ENCODE measurements around the gene CEP104. TPM values are rescaled to one million over a fixed set of nuclear protein-coding genes. Genes with fewer than 3 reads are reported as not detected.
A peak's percentile ranks its signal among the peaks of the same experiment; 100 is the strongest.

The CEP104 gene
- total and polyA plus RNA-seq, 9 of the 15 experiments (the other 6 are each of a cell fraction or from before 2014, with no cell fraction given), result 11.2 to 63.4 (median 42.6) TPM

- no peak for TF ChIP-seq ERF (CRISPR knock-in tag; IDR thresholded peaks at IDR 0.05)
- TF ChIP-seq ZBTB7A (IDR thresholded peaks at IDR 0.05; ENCODE audit: borderline replicate concordance, control insufficient read depth, low read depth, low read length), result peak; percentile 70; the same call in 1 of the 2 replicates
- TF ChIP-seq ATF1 (CRISPR knock-in tag; IDR thresholded peaks at IDR 0.05), result no peak; the same call in 1 of the 2 replicates
- TF ChIP-seq ATF1 (tag; IDR thresholded peaks at IDR 0.05), result peak; percentile 74
- no peak for TF ChIP-seq SMAD1 (IDR thresholded peaks at IDR 0.05; ENCODE audit: low read depth, low read length, partially characterized antibody)
- TF ChIP-seq, protein P1, sequence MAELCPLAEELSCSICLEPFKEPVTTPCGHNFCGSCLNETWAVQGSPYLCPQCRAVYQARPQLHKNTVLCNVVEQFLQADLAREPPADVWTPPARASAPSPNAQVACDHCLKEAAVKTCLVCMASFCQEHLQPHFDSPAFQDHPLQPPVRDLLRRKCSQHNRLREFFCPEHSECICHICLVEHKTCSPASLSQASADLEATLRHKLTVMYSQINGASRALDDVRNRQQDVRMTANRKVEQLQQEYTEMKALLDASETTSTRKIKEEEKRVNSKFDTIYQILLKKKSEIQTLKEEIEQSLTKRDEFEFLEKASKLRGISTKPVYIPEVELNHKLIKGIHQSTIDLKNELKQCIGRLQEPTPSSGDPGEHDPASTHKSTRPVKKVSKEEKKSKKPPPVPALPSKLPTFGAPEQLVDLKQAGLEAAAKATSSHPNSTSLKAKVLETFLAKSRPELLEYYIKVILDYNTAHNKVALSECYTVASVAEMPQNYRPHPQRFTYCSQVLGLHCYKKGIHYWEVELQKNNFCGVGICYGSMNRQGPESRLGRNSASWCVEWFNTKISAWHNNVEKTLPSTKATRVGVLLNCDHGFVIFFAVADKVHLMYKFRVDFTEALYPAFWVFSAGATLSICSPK (IDR thresholded peaks at IDR 0.05; ENCODE audit: borderline replicate concordance), result no peak
- no peak for TF ChIP-seq POLR2B (IDR thresholded peaks at IDR 0.05; ENCODE audit: low read depth, partially characterized antibody)
- TF ChIP-seq ZFX (CRISPR knock-in tag; IDR thresholded peaks at IDR 0.05), result peak; percentile 60
- no peak for TF ChIP-seq GATAD2A (IDR thresholded peaks at IDR 0.05)
- peak; percentile 81; the same call in 1 of the 2 replicates for TF ChIP-seq CBFB (CRISPR knock-in tag; IDR thresholded peaks at IDR 0.05)
- TF ChIP-seq, protein P2, sequence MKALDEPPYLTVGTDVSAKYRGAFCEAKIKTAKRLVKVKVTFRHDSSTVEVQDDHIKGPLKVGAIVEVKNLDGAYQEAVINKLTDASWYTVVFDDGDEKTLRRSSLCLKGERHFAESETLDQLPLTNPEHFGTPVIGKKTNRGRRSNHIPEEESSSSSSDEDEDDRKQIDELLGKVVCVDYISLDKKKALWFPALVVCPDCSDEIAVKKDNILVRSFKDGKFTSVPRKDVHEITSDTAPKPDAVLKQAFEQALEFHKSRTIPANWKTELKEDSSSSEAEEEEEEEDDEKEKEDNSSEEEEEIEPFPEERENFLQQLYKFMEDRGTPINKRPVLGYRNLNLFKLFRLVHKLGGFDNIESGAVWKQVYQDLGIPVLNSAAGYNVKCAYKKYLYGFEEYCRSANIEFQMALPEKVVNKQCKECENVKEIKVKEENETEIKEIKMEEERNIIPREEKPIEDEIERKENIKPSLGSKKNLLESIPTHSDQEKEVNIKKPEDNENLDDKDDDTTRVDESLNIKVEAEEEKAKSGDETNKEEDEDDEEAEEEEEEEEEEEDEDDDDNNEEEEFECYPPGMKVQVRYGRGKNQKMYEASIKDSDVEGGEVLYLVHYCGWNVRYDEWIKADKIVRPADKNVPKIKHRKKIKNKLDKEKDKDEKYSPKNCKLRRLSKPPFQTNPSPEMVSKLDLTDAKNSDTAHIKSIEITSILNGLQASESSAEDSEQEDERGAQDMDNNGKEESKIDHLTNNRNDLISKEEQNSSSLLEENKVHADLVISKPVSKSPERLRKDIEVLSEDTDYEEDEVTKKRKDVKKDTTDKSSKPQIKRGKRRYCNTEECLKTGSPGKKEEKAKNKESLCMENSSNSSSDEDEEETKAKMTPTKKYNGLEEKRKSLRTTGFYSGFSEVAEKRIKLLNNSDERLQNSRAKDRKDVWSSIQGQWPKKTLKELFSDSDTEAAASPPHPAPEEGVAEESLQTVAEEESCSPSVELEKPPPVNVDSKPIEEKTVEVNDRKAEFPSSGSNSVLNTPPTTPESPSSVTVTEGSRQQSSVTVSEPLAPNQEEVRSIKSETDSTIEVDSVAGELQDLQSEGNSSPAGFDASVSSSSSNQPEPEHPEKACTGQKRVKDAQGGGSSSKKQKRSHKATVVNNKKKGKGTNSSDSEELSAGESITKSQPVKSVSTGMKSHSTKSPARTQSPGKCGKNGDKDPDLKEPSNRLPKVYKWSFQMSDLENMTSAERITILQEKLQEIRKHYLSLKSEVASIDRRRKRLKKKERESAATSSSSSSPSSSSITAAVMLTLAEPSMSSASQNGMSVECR (CRISPR knock-in tag; IDR thresholded peaks at IDR 0.05), result peak; percentile 24; the same call in 1 of the 2 replicates
- TF ChIP-seq ZNF224 (CRISPR knock-in tag; IDR thresholded peaks at IDR 0.05), result no peak
- peak; percentile 76 for TF ChIP-seq CREM (IDR thresholded peaks at IDR 0.05; ENCODE audit: low read depth)
- peak; percentile 66 for TF ChIP-seq RBBP5 (IDR thresholded peaks at IDR 0.05; ENCODE audit: borderline replicate concordance, insufficient read depth, low read length, poor library complexity, severe bottlenecking)
- TF ChIP-seq ZNF134 (CRISPR knock-in tag; conservative IDR thresholded peaks at IDR 0.05), result peak; percentile 84
- TF ChIP-seq ELF1 (tag; IDR thresholded peaks at IDR 0.05), result no peak
- TF ChIP-seq, protein P3, sequence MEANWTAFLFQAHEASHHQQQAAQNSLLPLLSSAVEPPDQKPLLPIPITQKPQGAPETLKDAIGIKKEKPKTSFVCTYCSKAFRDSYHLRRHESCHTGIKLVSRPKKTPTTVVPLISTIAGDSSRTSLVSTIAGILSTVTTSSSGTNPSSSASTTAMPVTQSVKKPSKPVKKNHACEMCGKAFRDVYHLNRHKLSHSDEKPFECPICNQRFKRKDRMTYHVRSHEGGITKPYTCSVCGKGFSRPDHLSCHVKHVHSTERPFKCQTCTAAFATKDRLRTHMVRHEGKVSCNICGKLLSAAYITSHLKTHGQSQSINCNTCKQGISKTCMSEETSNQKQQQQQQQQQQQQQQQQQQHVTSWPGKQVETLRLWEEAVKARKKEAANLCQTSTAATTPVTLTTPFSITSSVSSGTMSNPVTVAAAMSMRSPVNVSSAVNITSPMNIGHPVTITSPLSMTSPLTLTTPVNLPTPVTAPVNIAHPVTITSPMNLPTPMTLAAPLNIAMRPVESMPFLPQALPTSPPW (CRISPR knock-in tag; IDR thresholded peaks at IDR 0.05), result peak; percentile 82
- TF ChIP-seq COPS2 (conservative IDR thresholded peaks at IDR 0.05), result no peak
- 0 out of 2 replicates have a peak, but pooled peaks have one; percentile 15 for TF ChIP-seq NFIC (IDR thresholded peaks at IDR 0.05)
- TF ChIP-seq, protein P4, sequence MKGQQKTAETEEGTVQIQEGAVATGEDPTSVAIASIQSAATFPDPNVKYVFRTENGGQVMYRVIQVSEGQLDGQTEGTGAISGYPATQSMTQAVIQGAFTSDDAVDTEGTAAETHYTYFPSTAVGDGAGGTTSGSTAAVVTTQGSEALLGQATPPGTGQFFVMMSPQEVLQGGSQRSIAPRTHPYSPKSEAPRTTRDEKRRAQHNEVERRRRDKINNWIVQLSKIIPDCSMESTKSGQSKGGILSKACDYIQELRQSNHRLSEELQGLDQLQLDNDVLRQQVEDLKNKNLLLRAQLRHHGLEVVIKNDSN (CRISPR knock-in tag; IDR thresholded peaks at IDR 0.05), result peak; percentile 47; the same call in 1 of the 2 replicates
Observed at GRCh38 chr1:3772715-3773571, 84.1 kb downstream of the CEP104 start, which contains the start of gene SMIM1 (continued).
